GM03348 (cell line): Measurements from ENCODE around the gene LCLAT1.
A peak's percentile ranks its signal among the peaks of the same experiment; 100 is the strongest.
"Not testable (repeated sequence)": the region's sequence is repeated elsewhere in the genome, so short reads cannot be mapped to it uniquely, and the experiment has no call there.

ENCODE experiments used
- DNase-seq: peaks from one replicate; pipeline ENCODE4 v3.0.0; 2012; ENCODE audit warnings: low spot score

LCLAT1 gene

DNA sequence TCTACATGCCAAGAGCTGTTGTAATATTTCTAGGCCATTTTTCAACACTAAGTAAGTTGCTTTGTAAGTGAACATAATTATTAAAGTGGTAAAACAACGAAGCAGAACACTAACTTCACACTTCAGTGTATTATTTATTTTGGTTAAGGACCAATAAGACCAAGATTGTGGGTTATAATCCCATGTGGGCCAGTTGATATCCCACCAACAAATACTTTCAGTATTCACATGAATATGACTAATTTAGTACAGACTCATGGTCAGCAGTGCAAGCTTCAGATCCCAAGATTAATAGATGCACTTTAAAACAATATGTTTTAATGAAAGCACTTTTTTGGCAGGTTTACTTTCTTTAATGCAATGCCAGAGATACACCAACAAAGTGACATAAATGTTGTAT lies 154.3 kb downstream of the LCLAT1 start:
- peak; percentile 7 for DNase-seq

- no peak for DNase-seq
These were observed 158.2 kb downstream of the LCLAT1 start for GRCh38 chr2:30605197-30605596.

DNA sequence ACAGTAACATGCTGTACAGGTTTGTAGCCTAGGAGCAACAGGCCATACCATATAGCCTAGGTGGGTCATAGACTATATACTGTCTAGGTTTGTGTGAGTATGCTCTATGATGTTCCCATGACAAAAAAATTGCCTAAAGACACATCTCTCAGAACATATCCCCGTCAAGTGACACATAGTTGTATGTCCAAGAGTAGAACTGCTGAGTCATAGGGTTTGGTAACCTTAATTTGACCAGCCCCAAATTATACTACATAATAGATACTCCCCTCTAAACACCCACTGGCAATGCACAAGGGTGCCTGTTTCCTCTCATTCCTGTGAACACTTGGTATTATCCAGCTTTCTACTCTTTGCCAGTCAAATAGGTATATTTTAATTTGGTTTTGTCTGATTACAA lies 161.6 kb downstream of the LCLAT1 start:
- no peak for DNase-seq

GRCh38 chr2:30611583-30611982 lies 164.5 kb downstream of the LCLAT1 start:
- peak; percentile 64 for DNase-seq

GRCh38 chr2:30612371-30612770 lies 165.3 kb downstream of the LCLAT1 start:
- no peak for DNase-seq

- DNase-seq, result no peak
These were observed 166.0 kb downstream of the LCLAT1 start for GRCh38 chr2:30613001-30613400.

DNA sequence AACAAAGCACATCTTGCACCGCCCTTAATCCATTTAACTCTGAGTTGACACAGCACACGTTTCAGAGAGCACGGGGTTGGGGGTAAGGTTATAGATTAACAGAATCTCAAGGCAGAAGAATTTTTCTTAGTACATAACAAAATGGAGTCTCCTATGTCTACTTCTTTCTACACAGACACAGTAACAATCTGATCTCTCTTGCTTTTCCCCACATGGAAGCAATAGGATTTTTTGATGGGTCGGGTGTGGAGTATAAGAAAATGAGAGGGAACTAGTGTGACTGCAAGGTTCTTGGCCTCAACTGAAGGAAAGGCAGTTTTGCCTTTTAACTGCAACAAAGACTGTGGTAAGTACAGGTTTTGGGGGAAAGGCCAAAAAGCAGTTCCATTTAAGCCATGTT lies 167.2 kb downstream of the LCLAT1 start:
- not testable (repeated sequence) for DNase-seq

DNA sequence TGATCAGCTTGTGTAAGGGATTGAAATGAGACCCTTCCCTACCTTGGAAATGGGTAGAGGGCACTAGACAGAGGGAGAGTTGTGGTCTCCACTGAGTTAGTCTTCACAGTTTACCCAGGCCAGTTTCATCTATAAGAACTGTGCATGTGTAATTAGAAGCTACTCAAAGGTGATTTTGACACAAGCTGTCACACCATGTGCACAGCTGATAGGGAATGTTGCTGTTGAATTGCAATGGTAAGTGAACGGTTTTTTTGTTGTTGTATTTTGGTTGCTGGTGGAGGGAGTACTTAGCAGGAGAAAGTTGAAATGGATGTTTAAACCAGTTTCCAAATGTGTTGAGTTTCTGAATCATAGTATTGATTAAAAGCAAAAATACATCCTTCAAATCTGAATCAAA lies 168.9 kb downstream of the LCLAT1 start:
- no peak for DNase-seq

- DNase-seq, result no peak
These were observed 173.1 kb downstream of the LCLAT1 start for GRCh38 chr2:30620102-30620501.

- no peak for DNase-seq
These were observed 174.8 kb downstream of the LCLAT1 start for GRCh38 chr2:30621836-30622235.

DNA sequence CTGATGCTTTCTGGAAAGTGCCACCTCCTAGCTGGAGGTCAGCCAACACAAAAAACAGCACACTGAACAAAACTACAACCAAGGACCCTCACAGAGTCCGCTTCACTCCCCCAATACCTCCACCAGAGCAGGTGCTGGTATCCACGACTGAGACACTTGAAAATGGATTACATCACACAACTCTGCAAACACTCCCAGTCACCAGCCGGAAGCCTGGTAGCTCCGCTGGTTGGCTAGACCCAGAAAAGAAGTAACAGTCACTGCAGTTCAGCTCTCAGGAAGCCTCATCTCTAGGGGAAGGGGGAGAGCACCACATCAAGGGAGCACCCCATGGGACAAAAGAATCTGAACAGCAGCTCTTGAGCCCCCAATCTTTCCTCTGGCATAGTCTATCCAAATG lies 175.4 kb downstream of the LCLAT1 start:
- no peak for DNase-seq

DNA sequence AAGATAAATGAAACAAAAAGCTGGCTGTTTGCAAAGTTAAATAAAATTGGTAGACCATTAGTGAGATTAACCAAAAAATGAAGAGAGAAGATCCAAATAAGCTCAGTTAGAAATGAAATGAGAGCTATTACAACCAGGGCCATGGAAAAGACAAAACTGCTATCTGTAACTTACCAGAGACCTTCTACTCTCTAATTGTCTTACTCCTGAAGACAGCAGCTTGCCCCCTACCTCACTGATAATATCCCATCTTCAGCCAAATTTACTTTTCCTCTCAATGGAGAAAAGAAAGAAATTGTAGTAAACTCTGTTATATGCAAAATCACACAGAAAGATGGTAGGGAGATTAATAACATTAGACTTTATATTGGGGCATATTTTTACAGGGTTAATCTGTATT lies 178.2 kb downstream of the LCLAT1 start:
- no peak for DNase-seq

DNA sequence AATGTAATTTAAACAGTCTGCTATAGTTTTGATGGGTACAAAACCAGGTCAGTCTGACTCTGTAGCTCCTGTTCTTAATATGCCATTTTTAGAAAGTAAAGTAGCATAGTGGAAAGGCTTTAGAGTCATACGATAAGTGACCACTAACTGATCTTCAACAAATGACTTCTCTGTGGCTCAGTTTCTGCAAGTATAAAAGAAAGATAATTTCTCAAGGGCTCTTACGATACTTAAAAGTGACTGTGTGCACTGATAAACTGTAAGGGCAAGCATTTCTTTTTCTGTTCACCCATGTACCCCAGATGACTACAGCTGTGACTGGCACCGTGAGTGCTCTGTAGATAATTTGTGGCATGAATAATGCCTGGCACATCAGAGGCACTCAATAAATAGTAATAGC lies 178.7 kb downstream of the LCLAT1 start:
- DNase-seq, result no peak

GRCh38 chr2:30626397-30626796 lies 179.4 kb downstream of the LCLAT1 start:
- DNase-seq, result no peak

- no peak for DNase-seq
These were observed 180.1 kb downstream of the LCLAT1 start for GRCh38 chr2:30627151-30627550.

- DNase-seq, result no peak
These were observed 181.3 kb downstream of the LCLAT1 start for GRCh38 chr2:30628341-30628740.

DNA sequence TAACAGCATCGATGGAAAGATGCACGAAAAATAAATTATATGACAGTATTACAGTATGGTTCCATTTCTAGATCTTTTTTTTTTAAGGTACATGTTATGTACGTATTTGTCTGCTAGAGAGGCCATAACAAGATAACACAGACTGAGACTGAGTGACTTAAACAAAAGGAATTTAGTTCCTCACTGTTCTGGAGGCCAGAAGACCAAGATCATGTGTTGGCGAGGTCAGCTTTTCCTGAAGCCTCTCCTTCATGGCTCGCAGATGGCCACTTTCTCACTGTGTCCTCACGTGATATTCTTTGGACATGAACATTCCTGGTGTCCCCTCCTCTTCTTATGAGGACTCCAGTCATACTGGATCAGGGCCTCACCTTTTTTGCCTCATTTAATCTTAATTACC lies 182.8 kb downstream of the LCLAT1 start:
- peak; percentile 14 for DNase-seq

DNA sequence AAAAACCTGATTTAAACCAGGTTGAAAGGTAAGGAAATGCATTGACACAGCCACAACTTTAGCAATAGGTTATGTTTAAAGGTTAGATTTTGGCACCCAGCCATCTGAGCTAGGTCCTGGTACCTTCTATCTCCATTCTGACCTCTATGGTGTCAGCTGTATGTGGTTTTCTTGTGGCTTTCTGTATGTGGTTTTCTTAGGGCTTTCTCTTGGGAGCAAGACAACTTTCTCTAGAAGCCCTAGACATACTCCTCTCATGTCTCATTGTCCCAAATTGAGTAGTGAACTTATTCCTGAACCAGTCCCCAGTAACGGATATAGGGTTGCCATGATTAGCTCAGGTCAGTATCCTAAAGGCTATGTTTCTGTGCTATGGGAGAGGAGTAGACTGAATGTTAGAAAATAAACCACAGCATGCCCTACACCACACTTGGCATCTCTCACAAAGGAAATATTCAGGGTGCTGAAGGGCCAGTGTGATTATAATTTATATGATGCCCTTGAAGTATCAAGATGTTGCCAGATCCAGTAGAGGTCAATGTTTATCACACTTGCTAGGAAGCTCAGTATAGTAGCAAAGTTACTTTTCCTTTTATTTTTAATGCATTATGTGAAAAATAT lies 184.1 kb downstream of the LCLAT1 start:
- DNase-seq, result no peak

DNA sequence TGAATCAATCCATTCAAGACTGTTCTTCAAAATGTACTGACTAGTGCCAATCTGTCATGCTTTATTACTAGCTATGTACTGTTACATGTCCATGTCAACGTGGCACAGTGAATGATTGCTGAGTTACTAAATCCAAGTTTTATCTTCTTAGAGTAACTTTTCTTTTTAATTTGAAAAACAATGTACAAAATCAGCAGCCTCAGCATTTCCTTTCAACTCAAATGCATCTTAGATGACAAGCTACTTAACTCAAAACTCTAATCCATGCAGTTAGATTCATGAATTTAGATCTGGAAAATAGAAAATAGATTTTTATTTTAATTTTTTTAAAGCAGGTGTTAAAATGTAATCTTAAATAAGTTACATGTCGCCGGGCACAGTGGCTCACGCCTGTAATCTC lies 186.0 kb downstream of the LCLAT1 start:
- no peak for DNase-seq

DNA sequence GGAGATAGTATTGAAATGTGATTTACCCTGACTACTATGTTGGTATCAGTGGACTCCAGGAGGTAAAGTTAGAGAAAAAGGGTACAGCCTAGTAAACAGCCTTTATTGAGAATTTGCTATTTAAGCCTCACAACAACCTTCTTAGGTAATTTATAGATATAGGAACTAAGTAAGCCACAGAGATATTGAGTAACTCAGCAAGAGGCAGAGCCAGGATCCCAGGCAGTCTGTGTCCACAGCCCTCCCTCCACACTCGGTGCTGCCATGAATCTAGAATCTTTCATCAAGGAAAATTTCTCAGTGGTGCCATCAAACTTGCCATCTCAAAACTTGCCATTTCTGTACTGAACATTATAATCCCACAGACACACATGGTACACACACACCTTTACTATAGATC lies 189.3 kb downstream of the LCLAT1 start:
- DNase-seq, result no peak

- no peak for DNase-seq
These were observed 192.8 kb downstream of the LCLAT1 start for GRCh38 chr2:30639836-30640235.

DNA sequence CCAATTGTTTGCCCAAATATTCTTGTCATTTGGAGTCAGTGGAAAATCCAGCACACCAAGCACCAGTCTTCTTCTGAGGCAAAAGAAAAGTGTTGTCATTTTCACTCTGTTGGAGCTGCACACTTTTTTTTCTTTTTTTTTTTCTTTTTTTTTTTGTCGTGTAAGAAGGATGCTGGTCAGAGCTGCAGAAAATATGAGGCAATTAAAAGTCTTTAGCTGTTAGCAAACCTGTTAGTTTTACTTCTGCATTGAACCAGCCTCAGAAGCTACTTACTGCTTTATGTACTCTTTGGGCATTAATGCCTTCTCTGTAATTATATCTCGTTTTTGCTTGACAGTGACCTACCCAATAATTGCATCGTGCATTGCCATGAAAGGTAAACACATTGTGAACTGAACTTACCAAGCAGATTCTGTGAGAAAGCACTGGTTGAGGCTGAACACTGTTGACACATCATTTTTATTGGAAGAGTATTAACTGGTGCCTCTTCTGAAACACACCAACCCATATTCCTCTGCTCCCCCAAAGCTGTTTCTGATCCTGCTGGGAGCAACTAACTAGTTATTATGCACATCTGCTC lies 194.8 kb downstream of the LCLAT1 start:
- no peak for DNase-seq

GRCh38 chr2:30643013-30643412 lies 196.0 kb downstream of the LCLAT1 start:
- not testable (repeated sequence) for DNase-seq

DNA sequence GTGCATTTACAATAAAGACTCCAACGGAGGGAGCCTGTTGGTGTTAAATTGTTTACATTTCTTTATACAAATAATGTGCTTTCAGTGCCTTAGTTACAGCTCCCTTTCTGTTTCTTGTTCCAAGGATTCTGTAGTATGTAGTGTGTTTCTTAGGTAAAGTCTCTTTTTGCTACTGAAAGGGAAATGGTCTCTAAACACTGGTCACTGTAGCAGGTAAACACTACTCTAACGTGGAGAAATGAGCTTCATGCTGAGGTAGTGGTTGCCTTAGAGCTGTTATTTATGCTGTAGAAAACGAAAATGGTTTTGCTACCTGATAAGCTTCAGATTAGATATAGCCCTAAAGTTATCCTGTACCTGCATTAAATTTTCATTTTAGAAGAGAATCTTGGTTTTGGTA lies 196.6 kb downstream of the LCLAT1 start:
- no peak for DNase-seq
